Thyroid gland (tissue), 4 donors: ENCODE measurements around the gene BACH2. TPM values are rescaled to one million over a fixed set of nuclear protein-coding genes. Genes with fewer than 3 reads are reported as not detected.

Source experiments
- DNase-seq, 2 donors: peaks; one replicate each; pipeline ENCODE4 v3.0.0-alpha.2; 2019
- H3K27ac ChIP-seq, 3 donors: fragments of 200-600 bp; sonication (generic); 1 replicate in 2 of 3; 2 replicates in 1 of 3; pipeline ENCODE4 v1.5.1; 2016 to 2019; ENCODE audit warnings: mild to moderate bottlenecking in 1 of 3, moderate library complexity in 1 of 3
- H3K27me3 ChIP-seq: fragments of 200-600 bp; sonication (generic); one replicate; pipeline ENCODE4 v1.5.1; 2019
- H3K36me3 ChIP-seq, 2 donors: fragments of 200-600 bp; sonication (generic); one replicate each; pipeline ENCODE4 v1.5.1; 2016 to 2019
- H3K4me1 ChIP-seq, 2 donors: fragments of 200-600 bp; sonication (generic); one replicate each; pipeline ENCODE4 v1.5.1; 2017 to 2019
- H3K4me3 ChIP-seq, 3 donors: fragments of 200-600 bp; sonication (generic); replicated peaks in 1 of 3; 1 replicate in 2 of 3; 2 replicates in 1 of 3; pipeline ENCODE4 v1.5.1; 2016; ENCODE audit warnings: mild to moderate bottlenecking in 1 of 3
- H3K9me3 ChIP-seq: fragments of 200-600 bp; sonication (generic); one replicate; pipeline ENCODE4 v1.5.1; 2017
- POLR2A ChIP-seq, 2 donors: fragments of 450-650 bp; IDR thresholded peaks; one replicate each; pipeline ENCODE4 v1.6.1; 2017; ENCODE audit warnings: antibody characterized with exemption in 2 of 2, mild to moderate bottlenecking in 2 of 2, moderate library complexity in 1 of 2
- WGBS, 2 donors: methylation state at CpG; one replicate each; pipeline ENCODE4 v1.1.5; 2017; 5-methylcytosine and 5-hydroxymethylcytosine counted together
- intact Hi-C: fragments of 100-400 bp; cut with DNase I; formaldehyde crosslinking; loops from one replicate; pipeline ENCODE4 v1.15.1; 2023
- total RNA-seq, 4 donors: library from RNA; depleted of rRNA; stranded (reverse); fragments of >200 nt; gene quantifications; one replicate each; pipeline ENCODE4 v1.2.3, GENCODE V29; 2016
- TF ChIP-seq, protein P1 (sequence below), 6 experiments: fragments of 200-600 bp in 3 of 6; fragments of 450-650 bp in 3 of 6; sonication (generic) in 3 of 6; IDR thresholded peaks; one replicate each; pipeline ENCODE4 v1.5.1; 2016 to 2019; ENCODE audit warnings: antibody characterized with exemption in 6 of 6, mild to moderate bottlenecking in 2 of 6, inconsistent platforms in 1 of 6, moderate library complexity in 1 of 6

Gene BACH2
- total RNA-seq, 4 donors from 2014 or later, result 0.98 to 6.6 (median 3.9) TPM

DNA sequence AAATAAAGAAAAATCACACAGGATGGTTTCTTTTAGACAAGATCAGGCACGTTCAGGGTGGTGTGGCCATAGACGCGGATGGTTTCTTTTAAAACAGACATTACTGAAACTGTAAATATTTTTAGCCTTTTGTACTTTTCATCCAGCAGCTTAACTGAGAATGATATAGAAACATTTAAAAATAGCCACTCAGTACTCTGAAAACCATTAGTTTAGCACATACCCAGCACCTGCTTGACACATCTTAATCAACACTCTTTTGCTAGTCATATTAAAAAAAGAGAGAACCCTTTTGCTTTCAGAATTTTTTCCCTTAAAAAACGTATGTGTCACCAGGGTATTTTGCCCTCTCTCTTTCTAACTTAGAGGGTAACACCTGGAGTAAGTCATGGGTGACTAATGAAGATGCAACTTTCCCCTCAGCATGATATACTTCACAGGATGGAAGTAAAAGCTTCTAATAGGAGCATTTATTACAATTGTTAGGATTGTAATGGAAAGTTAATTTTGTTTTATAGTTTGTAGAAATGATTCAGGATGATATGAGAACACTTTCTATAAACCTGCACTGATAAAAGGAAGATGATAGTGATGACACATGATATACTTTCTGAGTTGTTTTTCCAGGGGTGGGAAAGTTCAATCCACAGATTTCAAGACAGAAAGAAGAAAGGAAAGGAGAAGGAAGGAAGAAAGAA lies 45.2 kb downstream of the BACH2 start:
- H3K36me3 ChIP-seq, result no peaks in the 10 kb centered on the region
- no peaks in the 10 kb centered on the region for H3K27me3 ChIP-seq
- intact Hi-C loops, result no loop called here
- WGBS, 2 donors, result 82 to 86% methylated on average over 4 of the region's 4 CpGs
- no peaks in the 10 kb centered on the region for H3K9me3 ChIP-seq
- TF ChIP-seq POLR2A (IDR thresholded peaks at IDR 0.05), result no peak
- TF ChIP-seq, protein P1, sequence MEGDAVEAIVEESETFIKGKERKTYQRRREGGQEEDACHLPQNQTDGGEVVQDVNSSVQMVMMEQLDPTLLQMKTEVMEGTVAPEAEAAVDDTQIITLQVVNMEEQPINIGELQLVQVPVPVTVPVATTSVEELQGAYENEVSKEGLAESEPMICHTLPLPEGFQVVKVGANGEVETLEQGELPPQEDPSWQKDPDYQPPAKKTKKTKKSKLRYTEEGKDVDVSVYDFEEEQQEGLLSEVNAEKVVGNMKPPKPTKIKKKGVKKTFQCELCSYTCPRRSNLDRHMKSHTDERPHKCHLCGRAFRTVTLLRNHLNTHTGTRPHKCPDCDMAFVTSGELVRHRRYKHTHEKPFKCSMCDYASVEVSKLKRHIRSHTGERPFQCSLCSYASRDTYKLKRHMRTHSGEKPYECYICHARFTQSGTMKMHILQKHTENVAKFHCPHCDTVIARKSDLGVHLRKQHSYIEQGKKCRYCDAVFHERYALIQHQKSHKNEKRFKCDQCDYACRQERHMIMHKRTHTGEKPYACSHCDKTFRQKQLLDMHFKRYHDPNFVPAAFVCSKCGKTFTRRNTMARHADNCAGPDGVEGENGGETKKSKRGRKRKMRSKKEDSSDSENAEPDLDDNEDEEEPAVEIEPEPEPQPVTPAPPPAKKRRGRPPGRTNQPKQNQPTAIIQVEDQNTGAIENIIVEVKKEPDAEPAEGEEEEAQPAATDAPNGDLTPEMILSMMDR (IDR thresholded peaks at IDR 0.05), result no peak
- no peak for DNase-seq
- no peak overlapping the region for H3K4me3 ChIP-seq
- no peaks in the 10 kb centered on the region for H3K4me1 ChIP-seq
- no peak overlapping the region for H3K27ac ChIP-seq

DNA sequence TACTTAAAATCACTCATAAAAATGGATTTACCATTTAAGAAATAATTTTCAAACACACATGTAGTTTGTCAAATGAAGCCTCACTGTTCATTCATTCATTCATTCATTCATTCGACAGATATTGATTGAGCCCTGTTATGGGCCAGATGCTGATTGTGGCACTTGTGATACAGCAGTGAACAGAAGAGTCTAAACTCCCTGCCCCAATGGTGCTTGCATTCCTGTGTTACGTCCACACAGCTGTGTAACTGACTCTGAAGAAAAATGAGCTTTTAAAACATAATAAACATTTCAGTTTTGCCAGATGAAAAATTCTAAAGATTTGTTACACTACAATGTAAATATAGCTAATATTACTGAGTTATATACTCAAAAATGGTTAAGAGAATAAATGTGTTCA lies 46.2 kb downstream of the BACH2 start:
- no peak for DNase-seq
- intact Hi-C loops, result no loop called here
- no peak overlapping the region for H3K27ac ChIP-seq
- H3K4me1 ChIP-seq, result no peaks in the 10 kb centered on the region
- H3K27me3 ChIP-seq, result no peaks in the 10 kb centered on the region
- TF ChIP-seq POLR2A (IDR thresholded peaks at IDR 0.05), result no peak
- TF ChIP-seq, protein P1 (IDR thresholded peaks at IDR 0.05), result no peak
- no peak overlapping the region for H3K4me3 ChIP-seq
- no peaks in the 10 kb centered on the region for H3K36me3 ChIP-seq
- 92 to 94% methylated on average over 2 of the region's 2 CpGs for WGBS, 2 donors
- no peaks in the 10 kb centered on the region for H3K9me3 ChIP-seq

DNA sequence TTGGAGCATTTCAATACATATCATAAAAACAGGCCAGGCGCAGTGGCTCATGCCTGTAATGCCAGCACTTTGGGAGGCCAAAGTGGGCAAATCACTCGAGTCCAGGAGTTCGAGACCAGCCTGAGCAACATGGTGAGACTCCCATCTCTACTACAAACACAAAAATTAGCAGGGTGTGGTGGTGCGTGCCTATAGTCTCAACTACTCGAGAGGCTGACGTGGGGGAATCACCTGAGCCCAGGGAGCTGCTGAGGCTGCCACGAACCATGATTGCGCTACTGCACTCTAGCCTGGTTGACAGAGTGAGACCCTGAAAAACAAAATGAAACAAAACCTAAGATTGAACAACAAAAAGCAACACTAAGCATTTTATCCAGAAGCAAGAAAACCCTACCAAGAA lies 47.2 kb downstream of the BACH2 start:
- intact Hi-C loops, result no loop called here
- no peak overlapping the region for H3K4me3 ChIP-seq
- H3K36me3 ChIP-seq, result no peaks in the 10 kb centered on the region
- no peaks in the 10 kb centered on the region for H3K27me3 ChIP-seq
- no peak for DNase-seq
- no peaks in the 10 kb centered on the region for H3K4me1 ChIP-seq
- TF ChIP-seq POLR2A (IDR thresholded peaks at IDR 0.05), result no peak
- TF ChIP-seq, protein P1 (IDR thresholded peaks at IDR 0.05), result no peak
- no peaks in the 10 kb centered on the region for H3K9me3 ChIP-seq
- whole genome bisulfite sequencing, 2 donors, result 94 to 97% methylated on average over 8 of the region's 8 CpGs
- H3K27ac ChIP-seq, result no peak overlapping the region

DNA sequence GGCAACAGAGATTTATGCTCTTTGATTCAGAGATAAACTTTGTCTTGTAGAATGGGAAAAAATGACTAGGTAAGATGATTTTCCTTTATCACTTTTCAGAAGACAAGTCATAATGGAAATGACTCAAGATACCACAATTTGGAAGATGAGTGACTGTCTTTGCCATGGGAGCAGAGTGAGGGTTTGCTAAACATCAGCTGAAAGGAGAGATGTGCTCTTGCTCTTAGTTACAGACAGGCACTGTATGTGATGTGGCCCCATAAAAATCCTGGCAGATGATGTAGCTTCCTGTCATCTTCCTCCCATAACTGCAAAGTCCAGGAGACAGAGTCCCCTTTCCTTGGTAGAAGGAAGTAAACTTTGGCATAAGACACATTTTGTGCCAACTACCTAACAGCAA lies 47.6 kb downstream of the BACH2 start:
- intact Hi-C loops, result no loop called here
- TF ChIP-seq, protein P1 (IDR thresholded peaks at IDR 0.05), result no peak
- TF ChIP-seq POLR2A (IDR thresholded peaks at IDR 0.05), result no peak

DNA sequence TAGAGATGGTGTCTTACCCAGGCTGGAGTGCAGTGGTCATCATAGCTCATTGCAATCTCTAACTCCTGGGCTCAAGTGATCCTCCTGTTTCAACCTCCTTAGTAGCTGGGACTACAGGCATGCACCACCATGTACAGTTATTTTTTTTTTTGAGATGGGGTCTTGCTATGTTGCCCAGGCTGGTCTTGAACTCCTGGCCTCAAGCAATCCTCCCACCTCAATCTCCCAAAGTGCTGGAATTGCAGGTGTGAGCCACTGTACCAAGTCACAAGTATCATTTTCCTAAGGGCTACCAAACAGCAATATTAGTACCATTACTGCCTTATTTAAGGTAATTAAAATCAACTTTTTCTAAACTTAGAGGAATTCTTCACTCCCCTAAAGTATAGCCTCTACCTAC lies 49.4 kb downstream of the BACH2 start:
- intact Hi-C loops, result no loop called here
- H3K36me3 ChIP-seq, result no peaks in the 10 kb centered on the region
- no peak for DNase-seq
- H3K4me1 ChIP-seq, result no peaks in the 10 kb centered on the region
- H3K27ac ChIP-seq, result no peak overlapping the region
- H3K9me3 ChIP-seq, result no peaks in the 10 kb centered on the region
- H3K27me3 ChIP-seq, result no peaks in the 10 kb centered on the region
- no peak overlapping the region for H3K4me3 ChIP-seq
- TF ChIP-seq, protein P1 (IDR thresholded peaks at IDR 0.05), result no peak
- no peak for TF ChIP-seq POLR2A (IDR thresholded peaks at IDR 0.05)

More for the DNA sequence above, 47.6 kb downstream of the BACH2 start:
- no peak for DNase-seq
- Histone ChIP-seq H3K27ac (no peak overlapping the region), H3K4me3 (no peak overlapping the region), H3K9me3 (no peaks in the 10 kb centered on the region), H3K4me1 (no peaks in the 10 kb centered on the region), H3K36me3 (no peaks in the 10 kb centered on the region), H3K27me3 (no peaks in the 10 kb centered on the region)
